ENCODE data around the gene LRRC75A.

DNA sequence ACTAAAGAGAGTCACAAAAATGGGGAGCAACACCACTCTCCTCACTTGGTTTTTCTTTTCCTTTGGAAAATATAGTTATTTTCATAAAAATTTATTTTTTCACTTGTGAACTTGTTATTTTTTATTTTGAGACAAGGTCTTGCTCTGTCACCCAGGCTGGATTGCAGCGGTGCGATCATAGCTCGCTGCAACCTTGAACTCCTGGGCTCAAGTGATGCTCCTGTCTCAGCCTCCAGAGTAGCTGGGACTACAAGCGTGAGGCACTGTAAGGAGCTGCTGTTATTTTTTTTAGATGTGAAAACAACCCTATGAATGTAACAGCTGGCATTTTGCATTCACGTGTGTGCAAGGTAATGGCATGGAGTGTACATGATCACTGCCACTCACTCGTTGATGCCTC lies 24.9 kb downstream of the LRRC75A start:
- TF ChIP-seq, protein P1, sequence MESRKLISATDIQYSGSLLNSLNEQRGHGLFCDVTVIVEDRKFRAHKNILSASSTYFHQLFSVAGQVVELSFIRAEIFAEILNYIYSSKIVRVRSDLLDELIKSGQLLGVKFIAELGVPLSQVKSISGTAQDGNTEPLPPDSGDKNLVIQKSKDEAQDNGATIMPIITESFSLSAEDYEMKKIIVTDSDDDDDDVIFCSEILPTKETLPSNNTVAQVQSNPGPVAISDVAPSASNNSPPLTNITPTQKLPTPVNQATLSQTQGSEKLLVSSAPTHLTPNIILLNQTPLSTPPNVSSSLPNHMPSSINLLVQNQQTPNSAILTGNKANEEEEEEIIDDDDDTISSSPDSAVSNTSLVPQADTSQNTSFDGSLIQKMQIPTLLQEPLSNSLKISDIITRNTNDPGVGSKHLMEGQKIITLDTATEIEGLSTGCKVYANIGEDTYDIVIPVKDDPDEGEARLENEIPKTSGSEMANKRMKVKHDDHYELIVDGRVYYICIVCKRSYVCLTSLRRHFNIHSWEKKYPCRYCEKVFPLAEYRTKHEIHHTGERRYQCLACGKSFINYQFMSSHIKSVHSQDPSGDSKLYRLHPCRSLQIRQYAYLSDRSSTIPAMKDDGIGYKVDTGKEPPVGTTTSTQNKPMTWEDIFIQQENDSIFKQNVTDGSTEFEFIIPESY (IDR thresholded peaks at IDR 0.05) = no peak
- TF ChIP-seq, protein P2, sequence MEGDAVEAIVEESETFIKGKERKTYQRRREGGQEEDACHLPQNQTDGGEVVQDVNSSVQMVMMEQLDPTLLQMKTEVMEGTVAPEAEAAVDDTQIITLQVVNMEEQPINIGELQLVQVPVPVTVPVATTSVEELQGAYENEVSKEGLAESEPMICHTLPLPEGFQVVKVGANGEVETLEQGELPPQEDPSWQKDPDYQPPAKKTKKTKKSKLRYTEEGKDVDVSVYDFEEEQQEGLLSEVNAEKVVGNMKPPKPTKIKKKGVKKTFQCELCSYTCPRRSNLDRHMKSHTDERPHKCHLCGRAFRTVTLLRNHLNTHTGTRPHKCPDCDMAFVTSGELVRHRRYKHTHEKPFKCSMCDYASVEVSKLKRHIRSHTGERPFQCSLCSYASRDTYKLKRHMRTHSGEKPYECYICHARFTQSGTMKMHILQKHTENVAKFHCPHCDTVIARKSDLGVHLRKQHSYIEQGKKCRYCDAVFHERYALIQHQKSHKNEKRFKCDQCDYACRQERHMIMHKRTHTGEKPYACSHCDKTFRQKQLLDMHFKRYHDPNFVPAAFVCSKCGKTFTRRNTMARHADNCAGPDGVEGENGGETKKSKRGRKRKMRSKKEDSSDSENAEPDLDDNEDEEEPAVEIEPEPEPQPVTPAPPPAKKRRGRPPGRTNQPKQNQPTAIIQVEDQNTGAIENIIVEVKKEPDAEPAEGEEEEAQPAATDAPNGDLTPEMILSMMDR (IDR thresholded peaks at IDR 0.05; ENCODE audit: low read depth, low read length, missing input control) = no peak
- TF ChIP-seq YY1 (IDR thresholded peaks at IDR 0.05) = no peak
- TF ChIP-seq, protein P3, sequence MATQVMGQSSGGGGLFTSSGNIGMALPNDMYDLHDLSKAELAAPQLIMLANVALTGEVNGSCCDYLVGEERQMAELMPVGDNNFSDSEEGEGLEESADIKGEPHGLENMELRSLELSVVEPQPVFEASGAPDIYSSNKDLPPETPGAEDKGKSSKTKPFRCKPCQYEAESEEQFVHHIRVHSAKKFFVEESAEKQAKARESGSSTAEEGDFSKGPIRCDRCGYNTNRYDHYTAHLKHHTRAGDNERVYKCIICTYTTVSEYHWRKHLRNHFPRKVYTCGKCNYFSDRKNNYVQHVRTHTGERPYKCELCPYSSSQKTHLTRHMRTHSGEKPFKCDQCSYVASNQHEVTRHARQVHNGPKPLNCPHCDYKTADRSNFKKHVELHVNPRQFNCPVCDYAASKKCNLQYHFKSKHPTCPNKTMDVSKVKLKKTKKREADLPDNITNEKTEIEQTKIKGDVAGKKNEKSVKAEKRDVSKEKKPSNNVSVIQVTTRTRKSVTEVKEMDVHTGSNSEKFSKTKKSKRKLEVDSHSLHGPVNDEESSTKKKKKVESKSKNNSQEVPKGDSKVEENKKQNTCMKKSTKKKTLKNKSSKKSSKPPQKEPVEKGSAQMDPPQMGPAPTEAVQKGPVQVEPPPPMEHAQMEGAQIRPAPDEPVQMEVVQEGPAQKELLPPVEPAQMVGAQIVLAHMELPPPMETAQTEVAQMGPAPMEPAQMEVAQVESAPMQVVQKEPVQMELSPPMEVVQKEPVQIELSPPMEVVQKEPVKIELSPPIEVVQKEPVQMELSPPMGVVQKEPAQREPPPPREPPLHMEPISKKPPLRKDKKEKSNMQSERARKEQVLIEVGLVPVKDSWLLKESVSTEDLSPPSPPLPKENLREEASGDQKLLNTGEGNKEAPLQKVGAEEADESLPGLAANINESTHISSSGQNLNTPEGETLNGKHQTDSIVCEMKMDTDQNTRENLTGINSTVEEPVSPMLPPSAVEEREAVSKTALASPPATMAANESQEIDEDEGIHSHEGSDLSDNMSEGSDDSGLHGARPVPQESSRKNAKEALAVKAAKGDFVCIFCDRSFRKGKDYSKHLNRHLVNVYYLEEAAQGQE (IDR thresholded peaks at IDR 0.05) = no peak
- TF ChIP-seq NR2F2 (IDR thresholded peaks at IDR 0.05) = no peak
- TF ChIP-seq JUND (IDR thresholded peaks at IDR 0.05) = no peak
